ENCODE results near the gene MYL4.
A peak's percentile ranks its signal among the peaks of the same experiment; 100 is the strongest.
"Not testable (repeated sequence)": the region's sequence is repeated elsewhere in the genome, so short reads cannot be mapped to it uniquely, and the experiment has no call there.

The MYL4 gene

DNA sequence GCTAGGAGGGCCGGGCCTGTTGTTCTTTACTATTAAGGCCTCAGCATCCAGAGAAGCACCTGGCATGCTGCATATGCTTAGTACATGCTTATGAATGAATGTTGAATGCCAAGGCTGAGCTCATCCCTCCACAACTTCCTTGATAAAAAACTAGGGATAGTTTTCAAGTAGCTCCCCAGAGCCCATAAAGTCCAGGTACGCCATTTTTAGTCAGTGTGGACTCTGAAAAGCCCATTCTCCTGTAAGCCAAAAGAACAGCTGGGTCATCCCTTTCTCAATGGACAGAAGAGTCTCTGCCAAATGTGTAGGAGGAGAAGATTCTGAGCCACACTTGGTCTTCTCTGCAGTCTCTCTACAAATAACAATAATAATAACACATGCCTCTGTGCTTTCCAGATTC is 35.5 kb downstream of the MYL4 start:
- no peak for DNase-seq

DNA sequence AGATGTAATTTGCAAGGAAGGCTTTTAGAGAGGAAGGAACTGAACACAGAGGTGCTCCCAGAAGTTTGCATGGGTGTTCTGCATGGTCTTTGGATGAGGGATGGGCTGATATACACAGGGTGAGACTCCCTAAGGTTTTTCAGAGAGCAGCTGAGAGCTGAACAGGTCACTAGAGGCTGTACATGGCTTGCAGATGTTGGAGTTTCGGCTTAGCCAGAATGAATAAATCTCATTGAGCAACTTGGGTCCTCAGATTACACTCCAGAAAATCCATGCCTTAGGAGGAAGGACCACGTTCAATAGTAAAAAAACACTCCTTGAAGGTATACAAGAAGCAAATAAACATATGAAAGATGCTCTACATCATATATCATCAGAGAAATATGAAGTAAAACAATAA is 37.0 kb downstream of the MYL4 start:
- DNase-seq, result no peak

DNA sequence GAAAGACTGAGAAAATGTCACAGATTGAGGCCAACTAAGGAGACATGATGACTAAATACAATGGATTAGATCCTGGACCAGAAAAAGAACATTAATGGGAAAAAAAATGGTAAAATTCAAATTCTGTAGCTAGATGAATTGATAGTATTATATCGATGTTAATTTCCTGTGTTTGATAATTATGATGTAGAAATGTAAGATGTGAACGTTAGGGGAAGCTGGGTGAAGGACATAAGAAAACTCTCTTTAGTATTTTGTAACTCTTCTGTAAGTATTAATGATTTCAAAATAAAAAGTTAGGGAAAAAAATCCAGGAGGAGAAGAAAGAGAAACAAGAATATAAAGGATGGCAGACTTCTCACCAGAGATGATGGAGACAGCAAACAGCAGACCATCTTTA is 41.7 kb downstream of the MYL4 start:
- DNase-seq, result no peak

DNA sequence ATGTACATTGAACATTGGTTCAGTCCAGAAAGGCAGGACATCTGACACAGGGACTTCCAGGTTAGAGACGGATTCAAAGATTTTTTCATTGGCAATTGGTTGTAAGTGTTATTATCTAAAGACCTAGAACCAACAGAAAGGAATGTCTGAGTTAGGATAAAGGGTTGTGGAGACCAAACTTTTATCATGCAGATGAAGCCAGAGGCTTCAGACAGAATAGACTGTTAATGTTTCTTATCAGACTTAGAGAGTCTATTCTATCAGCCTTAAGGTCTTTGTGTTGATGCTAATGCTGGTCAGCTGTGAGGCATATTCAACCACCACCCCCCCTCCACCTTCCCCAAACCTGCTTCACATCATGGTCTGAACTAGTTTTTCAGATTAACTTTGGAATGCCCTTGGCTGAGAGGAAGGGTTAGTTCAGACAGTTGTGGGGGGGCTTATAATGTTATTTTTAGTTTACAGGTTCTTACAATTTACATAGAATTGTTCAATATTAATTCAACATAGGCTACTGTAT is 42.3 kb downstream of the MYL4 start:
- DNase-seq, result no peak

DNA sequence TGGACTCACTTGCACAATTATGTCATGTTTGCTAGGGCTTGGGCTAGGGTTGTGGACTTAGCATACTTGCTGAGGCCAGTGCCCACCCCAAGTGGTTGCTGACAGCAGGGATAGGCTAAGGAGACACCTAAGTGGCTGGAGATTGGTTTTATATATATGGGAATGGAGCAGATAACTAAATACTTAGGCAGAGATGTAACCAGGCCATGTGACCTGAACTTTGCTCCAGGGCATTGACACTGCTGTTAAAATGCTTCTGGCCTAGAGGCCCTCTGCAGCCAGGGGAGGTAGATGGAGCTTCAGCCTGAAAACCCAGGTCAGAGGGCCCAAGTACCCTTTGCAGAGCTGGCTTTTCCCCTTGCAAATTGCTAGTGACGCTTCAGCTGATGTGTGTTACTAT is 43.1 kb downstream of the MYL4 start:
- DNase-seq, result no peak

DNA sequence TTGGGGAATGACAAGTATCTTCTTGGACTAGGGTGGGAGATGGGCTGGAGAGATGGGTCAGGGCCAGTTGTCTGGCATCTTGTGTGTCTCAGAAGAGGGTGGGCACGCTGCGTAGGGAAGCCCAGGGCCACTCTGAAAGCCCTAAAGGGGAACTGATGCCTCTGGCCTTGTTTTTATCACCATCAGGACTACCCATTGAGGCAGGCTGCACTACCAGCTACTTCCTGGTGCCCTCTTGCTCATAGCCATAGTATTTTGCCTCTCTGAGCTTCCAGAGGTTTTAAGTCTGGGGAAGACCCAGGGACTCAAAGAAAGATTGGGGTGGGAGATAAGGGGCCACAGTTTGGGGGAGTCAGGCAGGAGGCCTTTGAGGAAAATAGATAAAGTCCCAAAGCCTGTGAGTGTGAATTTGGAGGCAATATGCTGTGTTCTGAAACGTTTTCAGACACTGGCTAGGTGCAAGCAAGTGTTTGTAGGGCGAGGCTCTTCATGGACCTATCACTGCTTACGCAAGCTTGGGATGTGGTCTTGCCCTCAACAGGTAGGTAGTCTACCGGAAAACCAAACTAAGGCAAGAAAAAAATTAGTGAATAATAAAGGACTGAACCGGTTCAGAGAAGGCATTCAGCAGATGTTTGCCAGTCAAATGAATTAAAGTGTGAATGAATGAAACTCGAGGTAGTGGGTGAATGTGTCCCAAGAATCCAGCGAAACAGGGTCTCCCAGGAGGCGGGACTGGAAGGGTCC is 43.8 kb downstream of the MYL4 start:
- no peak for DNase-seq

DNA sequence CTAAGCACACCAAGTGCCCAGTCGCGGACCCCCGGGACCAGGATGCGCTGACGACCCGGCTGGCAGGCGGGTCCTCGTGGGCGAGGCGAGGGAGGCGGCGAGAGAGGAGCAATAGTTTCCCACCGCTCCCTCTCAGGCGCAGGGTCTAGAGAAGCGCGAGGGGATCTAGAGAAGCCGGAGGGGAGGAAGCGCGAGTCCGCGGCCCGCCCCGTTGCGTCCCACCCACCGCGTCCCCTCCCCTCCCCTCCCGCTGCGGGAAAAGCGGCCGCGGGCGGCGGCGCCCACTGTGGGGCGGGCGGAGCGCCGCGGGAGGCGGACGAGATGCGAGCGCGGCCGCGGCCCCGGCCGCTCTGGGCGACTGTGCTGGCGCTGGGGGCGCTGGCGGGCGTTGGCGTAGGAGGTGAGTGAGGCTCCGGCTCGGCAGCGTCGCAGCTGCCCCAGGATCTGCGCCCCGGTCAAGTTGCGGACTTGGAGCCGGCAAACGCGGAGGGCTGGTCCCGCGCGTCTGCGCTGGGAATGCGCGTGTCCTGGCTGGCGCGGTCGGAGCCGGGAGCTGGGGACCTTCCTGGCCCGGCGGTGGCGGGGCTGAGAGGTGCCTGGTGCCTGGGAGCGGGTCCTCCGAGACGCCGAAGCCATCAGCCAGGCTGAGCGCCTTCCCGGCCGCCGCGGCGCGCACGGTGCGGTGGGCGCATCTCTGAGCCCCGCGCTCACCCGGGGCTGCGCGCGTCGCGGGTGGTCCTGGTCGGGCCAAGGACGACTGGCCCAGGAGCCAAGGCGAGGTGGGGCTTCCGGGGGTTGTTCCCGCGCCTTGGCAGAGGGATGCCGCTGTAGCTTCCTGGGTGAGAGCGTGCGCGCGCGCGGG is 44.6 kb downstream of the MYL4 start, which contains the start of gene ITGB3:
ITGB3 (plus strand) TSS at position 287 of the 862 bp plus-strand sequence; CDS start at position 322, 35 bp downstream.
- peak; percentile 49 to 79 for DNase-seq

DNA sequence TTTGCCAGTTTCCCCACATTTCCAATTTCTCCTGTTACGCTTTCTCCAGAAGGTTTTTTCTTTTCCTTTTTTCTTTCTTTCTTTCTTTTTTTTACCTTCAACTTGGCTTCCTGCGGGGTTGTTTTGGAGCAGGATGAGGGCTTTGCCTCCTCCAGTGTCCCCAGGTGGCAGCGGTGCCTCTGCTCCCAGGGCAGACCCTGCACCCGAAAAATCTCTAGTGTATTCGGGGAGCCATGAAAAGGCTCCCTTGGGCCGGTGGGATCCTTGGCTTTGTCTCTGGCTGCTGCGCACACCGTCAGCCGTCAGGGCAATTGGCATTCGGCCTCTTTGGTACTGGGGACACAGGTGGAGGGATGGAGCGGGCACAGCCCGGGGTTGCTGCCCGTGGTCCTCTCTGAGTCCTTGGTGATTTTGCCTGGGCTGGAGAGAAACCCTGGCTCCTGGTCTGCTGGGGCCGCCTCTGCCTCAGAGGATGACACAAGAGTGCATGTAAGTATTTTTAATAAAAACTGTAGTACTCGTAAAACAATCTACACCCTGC is 45.3 kb downstream of the MYL4 start:
- no peak for DNase-seq

DNA sequence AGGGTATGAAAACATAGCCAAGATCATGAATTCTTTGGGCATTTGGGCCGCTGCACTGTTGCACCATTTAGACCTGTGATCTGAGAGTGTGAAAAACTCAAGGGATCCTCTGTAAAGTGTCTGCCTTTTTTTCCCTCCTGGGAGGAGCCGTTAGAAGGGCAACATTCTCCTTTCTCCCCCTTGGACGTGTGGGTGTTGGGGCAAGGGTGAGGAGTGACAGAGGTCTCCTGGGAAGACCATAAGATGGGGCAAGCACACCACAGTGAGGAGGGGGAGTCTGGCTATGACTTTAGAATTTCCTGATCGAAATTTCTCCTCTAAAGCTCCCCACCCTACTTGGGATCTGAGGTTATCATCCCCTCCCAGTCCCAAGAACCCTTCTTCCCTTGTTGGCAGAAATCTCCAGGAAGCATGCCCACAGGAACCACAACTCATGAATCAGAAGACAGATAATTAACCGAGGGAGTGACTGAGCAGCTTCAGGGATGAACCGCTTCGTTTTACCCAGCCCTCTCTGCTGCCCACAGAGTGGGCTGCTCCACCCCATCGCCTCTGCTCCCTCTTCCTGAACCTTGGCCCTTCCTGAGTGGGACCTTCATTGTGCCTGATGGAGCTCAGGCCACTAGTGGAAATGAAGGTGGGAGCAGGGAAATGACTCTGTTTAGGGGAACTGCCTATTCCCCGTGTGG is 48.6 kb downstream of the MYL4 start:
- DNase-seq, result no peak

DNA sequence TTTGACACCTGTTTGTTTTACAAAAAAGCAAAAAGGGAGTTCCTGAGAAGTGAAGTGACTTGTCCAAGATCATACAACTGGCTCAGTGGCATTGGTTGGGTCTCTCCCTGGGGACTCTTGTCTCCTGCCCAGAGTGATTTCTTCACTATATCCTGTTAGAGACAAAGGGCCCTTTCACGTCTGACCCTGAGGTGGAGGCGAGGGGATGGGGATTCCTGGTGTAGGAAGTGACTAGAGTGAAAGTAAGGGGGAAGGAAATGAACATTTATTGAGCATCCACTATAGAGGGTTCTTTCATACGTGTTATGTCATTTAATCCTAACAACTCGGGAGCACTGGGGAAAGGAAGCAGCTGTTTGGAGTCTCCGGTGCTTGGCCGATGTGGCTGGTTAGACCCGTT is 53.4 kb downstream of the MYL4 start:
- no peak for DNase-seq

DNA sequence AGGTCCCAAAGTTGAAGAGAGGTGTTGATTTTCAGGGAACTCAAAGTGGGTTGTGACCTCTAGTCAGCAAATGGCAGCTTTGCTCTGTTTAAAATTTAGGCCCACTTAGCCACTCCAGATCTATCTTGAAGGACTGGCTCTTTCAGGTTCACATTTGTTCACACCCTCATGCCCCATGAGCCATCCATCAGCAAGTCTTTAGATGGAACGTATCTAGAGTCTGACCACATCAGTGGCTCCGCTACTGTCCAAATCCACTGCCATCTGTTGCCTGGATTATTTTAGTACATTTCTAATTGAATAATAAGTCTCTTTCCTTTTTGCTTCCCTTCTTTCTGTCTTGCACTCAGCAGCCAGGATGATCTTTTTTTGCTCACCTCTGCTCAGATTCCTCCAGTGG is 55.0 kb downstream of the MYL4 start:
- peak in 1 of 2 experiments; percentile 28 for DNase-seq

DNA sequence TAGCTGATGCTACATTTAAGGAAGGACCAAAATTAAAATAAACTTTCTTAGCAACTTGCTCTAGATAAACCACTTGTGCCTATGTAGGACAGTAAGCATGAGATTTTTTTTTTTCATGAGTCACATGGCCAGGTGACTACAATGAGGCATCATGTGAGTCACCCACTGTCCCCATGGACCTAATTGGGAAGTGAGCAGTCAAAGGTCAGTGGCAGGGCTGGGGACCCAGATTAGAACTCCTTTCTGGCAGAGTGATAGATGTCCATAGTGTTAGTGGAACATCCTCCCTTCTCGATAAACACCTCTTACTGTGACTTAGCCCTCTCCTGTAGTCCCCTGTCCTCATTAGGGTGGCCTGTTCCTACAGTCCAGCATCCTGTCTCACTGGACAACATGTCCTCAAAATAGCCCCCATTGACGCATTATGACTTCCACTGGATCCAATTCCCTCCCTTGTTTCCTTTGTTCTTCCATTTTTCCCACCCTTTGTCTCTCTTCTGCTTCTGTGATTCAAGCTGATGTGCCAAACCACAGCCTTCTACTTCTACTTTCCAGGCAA is 56.9 kb downstream of the MYL4 start:
- DNase-seq, result no peak

DNA sequence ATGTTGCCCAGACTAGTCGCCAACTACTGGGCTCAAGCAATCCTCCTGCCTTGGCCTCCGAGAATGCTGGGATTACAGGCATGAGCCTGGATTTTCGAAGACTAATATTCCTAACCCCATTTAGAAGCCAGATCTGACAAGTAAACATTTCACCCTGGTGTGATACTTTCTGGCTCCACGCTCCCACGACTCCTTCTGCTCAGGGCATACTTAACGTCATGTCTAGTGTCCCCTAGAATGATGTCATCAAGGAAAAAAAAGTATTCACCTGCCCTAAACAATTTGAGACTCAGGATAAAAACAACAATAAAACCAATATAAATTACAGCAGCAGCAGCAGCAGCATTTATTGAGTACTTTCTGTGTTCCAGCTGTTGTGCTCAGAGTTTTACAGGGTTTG is 57.6 kb downstream of the MYL4 start:
- DNase-seq, result no peak

DNA sequence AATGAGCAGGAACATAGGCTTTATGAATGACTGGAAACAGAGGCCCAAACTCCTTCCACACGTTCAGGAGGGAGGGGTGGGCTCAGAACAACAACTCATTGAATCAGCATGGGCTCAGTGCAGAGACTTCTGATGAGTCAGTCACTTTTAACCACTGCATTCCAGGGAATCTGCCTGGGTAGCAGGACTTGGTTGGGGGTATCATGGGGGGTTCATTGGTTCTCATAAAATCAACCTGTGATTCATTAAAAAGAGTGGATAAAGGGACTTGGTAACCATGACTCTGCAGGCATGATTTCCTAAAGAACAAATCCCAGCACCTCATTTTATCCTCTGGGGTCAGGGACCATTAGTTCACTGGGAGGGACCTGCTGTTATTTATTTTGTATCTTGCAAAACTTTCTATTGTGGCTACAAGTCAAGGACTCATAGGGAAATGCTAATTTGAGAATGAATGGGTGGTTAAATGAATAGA is 58.2 kb downstream of the MYL4 start:
- no peak for DNase-seq

DNA sequence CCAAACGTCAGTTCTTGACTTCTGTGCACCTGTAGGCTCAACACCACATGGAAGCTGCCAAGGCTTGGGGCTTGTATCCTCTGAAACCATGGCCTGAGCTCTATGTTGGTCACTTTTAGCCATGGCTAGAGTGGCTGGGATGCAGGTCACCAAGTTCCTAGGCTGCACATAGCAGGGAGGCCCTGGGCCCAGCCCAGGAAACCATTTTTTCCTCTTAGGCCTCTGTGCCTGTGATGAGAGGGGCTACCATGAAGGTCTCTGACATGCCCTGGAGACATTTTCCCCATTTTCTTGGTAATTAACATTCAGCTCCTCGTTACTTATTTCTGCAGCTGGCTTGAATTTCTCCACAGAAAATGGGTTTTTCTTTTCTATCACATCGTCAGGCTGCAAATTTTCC is 59.8 kb downstream of the MYL4 start:
- not testable (repeated sequence) for DNase-seq

DNA sequence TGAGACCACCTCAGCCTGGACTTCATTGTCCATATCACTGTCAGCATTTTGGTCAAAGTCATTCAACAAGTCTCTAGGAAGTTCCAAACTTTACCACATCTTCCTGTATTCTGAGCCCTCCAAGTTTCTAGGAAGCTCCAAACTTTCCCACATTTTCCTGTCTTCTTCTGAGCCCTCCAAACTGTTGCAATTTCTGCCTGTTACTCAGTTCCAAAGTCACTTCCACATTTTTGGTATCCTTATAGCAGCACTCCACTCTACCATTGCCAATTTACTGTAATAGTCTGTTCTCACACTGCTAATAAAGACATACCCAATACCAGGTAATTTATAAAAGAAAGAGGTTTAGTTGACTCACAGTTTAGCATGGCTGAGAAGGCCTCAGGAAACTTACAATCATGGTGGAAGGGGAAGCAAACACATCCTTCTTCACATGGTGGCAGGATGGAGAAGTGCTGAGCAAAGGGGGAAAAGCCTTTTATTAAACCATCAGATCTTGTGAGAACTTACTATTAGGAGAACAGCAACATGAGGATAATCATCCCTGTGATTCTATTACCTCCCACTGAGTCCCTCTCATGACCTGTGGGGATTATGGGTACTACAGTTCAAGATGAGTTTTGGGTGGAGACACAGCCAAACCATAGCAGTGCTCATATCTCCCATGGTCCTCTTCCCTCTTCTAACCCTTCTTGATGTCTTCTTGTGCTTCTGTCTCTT is 60.6 kb downstream of the MYL4 start:
- DNase-seq, result not testable (repeated sequence)

DNA sequence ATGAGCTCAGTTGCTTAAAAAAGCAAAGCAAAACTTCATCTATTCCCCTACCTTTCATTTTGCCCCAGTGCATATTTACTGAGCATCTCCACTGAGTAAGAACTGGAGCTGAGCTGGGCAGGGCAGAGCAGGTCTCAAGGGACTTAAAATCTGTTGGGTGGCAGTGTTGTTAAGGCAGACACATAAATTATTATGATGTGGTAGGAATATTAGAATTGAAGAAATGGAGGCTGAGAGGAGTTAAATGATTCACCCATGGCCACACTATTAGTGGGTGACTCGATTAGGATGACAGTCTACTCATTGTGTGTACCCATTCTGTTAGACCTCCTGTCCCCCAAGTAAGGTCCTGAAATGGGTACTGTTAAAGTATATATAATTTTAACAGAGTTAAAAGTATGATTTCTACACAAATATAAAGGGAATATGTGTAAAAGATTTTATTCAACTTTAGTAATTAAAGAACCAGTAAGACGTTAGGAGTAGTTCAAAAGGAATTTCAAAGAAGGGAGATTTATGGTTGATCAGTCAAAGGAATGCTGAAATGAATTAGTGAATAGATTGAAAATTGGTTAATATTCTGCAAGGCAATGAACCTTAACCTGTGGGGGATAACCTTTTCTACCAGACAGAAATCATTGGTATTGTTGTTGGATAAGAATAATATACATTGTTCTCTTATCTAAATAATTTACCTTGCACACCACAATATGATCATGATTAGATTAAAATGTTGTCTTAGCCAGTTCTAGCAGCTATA is 62.0 kb downstream of the MYL4 start:
- DNase-seq, result no peak

DNA sequence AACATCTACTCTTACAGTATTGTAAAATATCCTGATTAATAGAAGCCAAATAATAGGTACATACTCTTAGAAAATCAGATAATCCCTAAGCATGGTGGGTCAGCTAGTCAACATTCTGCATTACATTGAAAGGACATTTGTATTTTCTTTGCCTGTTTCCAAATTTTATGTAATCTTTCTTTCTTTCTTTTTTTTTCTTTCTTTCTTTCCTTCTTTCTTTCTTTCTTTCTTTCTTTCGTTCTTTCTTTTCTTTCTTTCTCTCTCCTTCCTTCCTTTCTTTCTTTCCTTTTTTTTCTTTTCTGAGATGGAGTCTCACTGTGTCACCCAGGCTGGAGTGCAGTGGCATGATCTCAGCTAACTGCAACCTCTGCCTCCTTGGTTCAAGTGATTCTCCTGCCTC is 63.3 kb downstream of the MYL4 start:
- DNase-seq, result no peak

DNA sequence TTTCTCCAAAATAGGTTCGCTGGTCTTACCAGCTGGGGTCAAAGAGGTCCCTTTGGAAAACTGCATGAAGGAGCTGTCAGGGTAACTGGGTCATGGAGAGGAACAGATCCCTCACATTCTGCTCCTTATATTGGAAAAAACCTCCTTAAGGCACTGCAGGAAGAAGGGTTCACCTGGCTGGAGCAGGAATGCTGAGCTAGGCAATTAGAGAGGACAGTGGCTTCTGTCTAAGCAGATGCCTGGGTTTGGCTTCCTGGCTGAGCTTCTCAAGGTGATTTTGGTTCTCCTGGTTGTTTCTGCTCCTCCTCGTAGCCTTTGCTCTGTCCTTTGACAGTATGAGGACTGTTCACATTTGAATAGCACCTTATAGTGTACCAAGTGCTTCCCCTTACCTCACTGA is 64.1 kb downstream of the MYL4 start:
- no peak for DNase-seq
